Measurements from ENCODE around the gene PPM1B. TPM values are rescaled to one million over a fixed set of nuclear protein-coding genes. Genes with fewer than 3 reads are reported as not detected.

The PPM1B gene
- total RNA-seq, 2 experiments from 2014 or later = 38.9 to 40.4 TPM

DNA sequence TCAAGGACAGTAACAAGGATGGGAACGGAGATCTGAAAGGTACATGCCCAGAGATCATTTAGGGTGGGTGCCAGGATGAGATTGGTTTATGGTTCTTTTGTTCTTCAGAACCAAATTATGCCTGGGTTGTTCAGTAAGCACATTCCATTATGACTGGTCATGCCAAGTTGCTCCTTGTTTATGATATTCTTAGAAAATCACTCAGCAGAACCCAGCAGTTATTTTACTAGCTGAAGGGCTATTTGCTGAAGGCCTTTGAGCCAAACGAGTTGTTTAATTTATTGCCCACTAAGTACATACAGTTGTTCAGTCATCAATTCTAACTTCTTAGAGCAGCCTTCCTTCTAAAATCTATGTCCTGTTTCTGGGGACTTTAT is 107.2 kb downstream of the PPM1B start:
- no peaks in the 10 kb centered on the region for H3K27me3 Mint-ChIP-seq
- H3K36me3 Mint-ChIP-seq = no peaks in the 10 kb centered on the region
- no peak overlapping the region for H3K27ac Mint-ChIP-seq
- no peaks in the 10 kb centered on the region for H3K4me1 Mint-ChIP-seq
- no peak overlapping the region for H3K4me3 Mint-ChIP-seq
- DNase-seq = no peak
- no peaks in the 10 kb centered on the region for H3K9me3 Mint-ChIP-seq

DNA sequence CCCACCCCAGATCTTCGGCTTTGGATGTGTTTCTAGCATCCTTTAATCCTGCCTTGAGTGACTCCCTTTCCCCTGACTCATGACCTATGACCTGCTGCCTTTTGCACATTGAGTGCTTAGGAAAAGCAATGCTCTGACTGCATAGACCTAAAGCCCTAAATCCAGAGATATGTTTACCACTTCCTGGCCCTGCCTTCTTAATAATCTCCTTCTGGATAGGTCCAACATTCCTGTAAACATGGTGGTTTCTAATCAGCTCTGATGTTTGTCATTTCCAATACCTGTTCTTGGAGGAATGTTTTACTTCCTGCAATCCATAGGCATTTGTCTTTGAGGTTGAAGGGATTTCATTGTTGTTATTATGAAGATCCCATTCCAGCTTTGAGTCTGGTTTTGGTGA is 108.9 kb downstream of the PPM1B start:
- no peak for DNase-seq
- Mint-ChIP-seq H3K27ac (no peak overlapping the region), H3K4me1 (no peaks in the 10 kb centered on the region), H3K27me3 (no peaks in the 10 kb centered on the region), H3K4me3 (no peak overlapping the region), H3K36me3 (no peaks in the 10 kb centered on the region), H3K9me3 (no peaks in the 10 kb centered on the region)

DNA sequence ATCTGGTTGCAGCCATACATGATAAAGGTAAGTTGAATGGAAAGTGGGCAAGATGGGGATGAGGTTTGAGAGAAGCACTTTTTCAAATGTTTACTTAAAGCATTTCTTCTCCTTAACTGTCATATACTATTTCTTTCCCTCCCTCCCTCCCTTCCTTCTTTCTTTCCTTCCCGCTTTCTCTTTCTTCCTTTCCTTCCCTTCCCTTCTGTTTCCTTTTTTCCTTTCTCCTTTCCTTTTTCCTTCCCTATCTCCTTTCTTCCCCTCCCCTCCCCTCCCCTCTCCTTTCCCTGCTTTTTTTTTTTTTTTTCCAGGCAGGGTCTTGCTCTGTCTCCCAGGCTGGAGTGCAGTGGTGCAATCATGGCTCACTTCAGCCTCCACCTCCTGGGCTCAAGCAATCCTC is 112.2 kb downstream of the PPM1B start:
- Mint-ChIP-seq H3K9me3 (no peaks in the 10 kb centered on the region), H3K27me3 (no peaks in the 10 kb centered on the region), H3K4me3 (no peak overlapping the region), H3K36me3 (no peaks in the 10 kb centered on the region), H3K4me1 (no peaks in the 10 kb centered on the region), H3K27ac (no peak overlapping the region)
- DNase-seq = no peak

Other genes with a start within 250 kb of the PPM1B start
- gene LRPPRC, start 172.9 kb upstream of the PPM1B start, total RNA-seq = 100 to 1,000 TPM; 220 to 221 TPM
- not detected for gene SLC3A1, start 106.6 kb downstream of the PPM1B start, total RNA-seq
- 10 to 100 TPM; 32.3 to 33.1 TPM for gene PREPL, start 192.6 kb downstream of the PPM1B start, total RNA-seq
- gene CAMKMT, start 193.1 kb downstream of the PPM1B start, total RNA-seq = 10 to 100 TPM in 1 of 2 experiments, 1 to 10 TPM in 1; 10.0 to 11.8 TPM